K562 (cell line): ENCODE data around the gene CAPN8. TPM values are rescaled to one million over a fixed set of nuclear protein-coding genes. Genes with fewer than 3 reads are reported as not detected.

ENCODE experiments used
- ATAC-seq: fragments of 200-7000 bp; cut with Tn5 transposase; 3 replicates; pipeline ENCODE4 v1.9.1; 2020; ENCODE audit warnings: moderate library complexity
- BruUV-seq: library from RNA; stranded (reverse); fragments of 400-500 nt; replicated peaks from 2 replicates; lab custom pipeline; 2021; lab: Mats Ljungman, UMichigan
- CTCF ChIA-PET: fragments of 300-600 bp; formaldehyde crosslinking; extraction: SDS; loops from one replicate; lab custom pipeline; 2021; ENCODE audit warnings: low intra/inter-chr PET ratio; lab: Yijun Ruan, JAX
- POLR2A ChIA-PET: fragments of 300-600, 350-650 bp; sonication (Branson Sonifier 250); formaldehyde crosslinking; extraction: SDS; loops from one replicate; lab custom pipeline; 2021; ENCODE audit warnings: antibody characterized with exemption, inconsistent platforms; lab: Yijun Ruan, JAX
- DNase-seq, 4 experiments: peaks; one replicate each; pipeline versions ENCODE4 v3.0.0 to v3.0.0-alpha.2; 2011 to 2018; ENCODE audit warnings: low spot score in 3 of 4, mixed read lengths in 3 of 4; ENCODE audit errors: extremely low read depth in 1 of 4
- FAIRE-seq: peaks from 2 replicates; lab custom pipeline; 2011; peaks lifted over from hg19 to GRCh38; lab: Jason Lieb, UNC
- H2AFZ ChIP-seq: 2 replicates; pipeline ENCODE4 v1.6.0; 2011; ENCODE audit warnings: low read depth, low read length, control low read depth, inconsistent platforms
- H3K27ac ChIP-seq: fragments of 200-600 bp; 3 replicates; pipeline ENCODE4 v1.8.0; 2011; ENCODE audit warnings: low read depth, mild to moderate bottlenecking, control low read depth, inconsistent platforms, low read length, moderate library complexity, mixed read lengths; ENCODE audit errors: extremely low read depth
- H3K27me3 ChIP-seq, 2 experiments: fragments of 300-600 bp in 1 of 2; 2 replicates in 1 of 2; 3 replicates in 1 of 2; pipeline versions ENCODE4 v1.6.0 to v1.8.0; 2011; ENCODE audit warnings: inconsistent platforms in 2 of 2, low read length in 2 of 2, mild to moderate bottlenecking in 1 of 2, mixed read lengths in 1 of 2, moderate library complexity in 1 of 2; ENCODE audit not compliant: control insufficient read depth in 2 of 2, insufficient read depth in 2 of 2
- H3K36me3 ChIP-seq: fragments of 300-600 bp; 3 replicates; pipeline ENCODE4 v1.8.0; 2011; ENCODE audit warnings: mild to moderate bottlenecking, low read length, inconsistent platforms; ENCODE audit not compliant: control insufficient read depth, insufficient read depth
- H3K4me1 ChIP-seq, 2 experiments: fragments of 200-600 bp in 1 of 2; replicated peaks in 1 of 2; 2 replicates in 1 of 2; 3 replicates in 1 of 2; pipeline versions ENCODE4 v1.5.1 to v1.8.0; 2011; ENCODE audit warnings: inconsistent platforms in 2 of 2, low read length in 2 of 2, mild to moderate bottlenecking in 1 of 2, mixed read lengths in 1 of 2, moderate library complexity in 1 of 2; ENCODE audit not compliant: control insufficient read depth in 2 of 2, insufficient read depth in 2 of 2
- H3K4me2 ChIP-seq: 2 replicates; pipeline ENCODE4 v1.6.1; 2011; ENCODE audit warnings: low read length, control low read depth, inconsistent platforms, mixed read lengths; ENCODE audit not compliant: insufficient read depth
- H3K4me3 ChIP-seq: fragments of 200-600 bp; sonication (generic), shearing (Covaris generic); 2 replicates; pipeline ENCODE4 v1.5.1; 2016; ENCODE audit warnings: control low read depth, inconsistent platforms
- H3K79me2 ChIP-seq: fragments of 200-600 bp; 3 replicates; pipeline ENCODE4 v1.8.0; 2011; ENCODE audit warnings: low read length, inconsistent platforms; ENCODE audit not compliant: control insufficient read depth, insufficient read depth
- H3K9ac ChIP-seq, 2 experiments: 2 replicates each; pipeline versions ENCODE4 v1.6.0 to v1.6.1; 2011; ENCODE audit warnings: low read depth in 2 of 2, low read length in 2 of 2, control low read depth in 1 of 2, inconsistent platforms in 1 of 2, mild to moderate bottlenecking in 1 of 2, mixed read lengths in 1 of 2; ENCODE audit not compliant: insufficient read depth in 1 of 2
- H3K9me1 ChIP-seq: one replicate; pipeline ENCODE4 v1.6.0; 2011; ENCODE audit warnings: inconsistent platforms, mild to moderate bottlenecking, low read length, moderate library complexity; ENCODE audit not compliant: control insufficient read depth, insufficient read depth
- H3K9me3 ChIP-seq: replicated peaks from 2 replicates; pipeline ENCODE4 v1.5.1; 2011; ENCODE audit warnings: low read depth, low read length, inconsistent platforms; ENCODE audit not compliant: control insufficient read depth, insufficient read depth
- H4K20me1 ChIP-seq: replicated peaks from 2 replicates; pipeline ENCODE4 v1.6.1; 2011; ENCODE audit warnings: low read length, inconsistent platforms, mixed read lengths; ENCODE audit not compliant: control insufficient read depth, insufficient read depth
- CBX2 ChIP-seq: fragments of 200-600 bp; sonication (generic); IDR thresholded peaks from one replicate; pipeline ENCODE4 v1.6.1; 2012; ENCODE audit warnings: mild to moderate bottlenecking, low read length, inconsistent platforms; ENCODE audit not compliant: insufficient read depth, poor library complexity, severe bottlenecking
- GABPB1 ChIP-seq: sonication (generic); formaldehyde crosslinking; IDR thresholded peaks from 2 replicates; pipeline ENCODE4 v1.8.0; 2022; ENCODE audit warnings: mild to moderate bottlenecking, missing genetic modification reagents
- GATAD2A ChIP-seq: fragments of 450-650 bp; IDR thresholded peaks from 2 replicates; pipeline ENCODE4 v1.6.1; 2017
- HES1 ChIP-seq: fragments of 450-650 bp; IDR thresholded peaks from 2 replicates; pipeline ENCODE4 v1.6.1; 2016; ENCODE audit warnings: low read depth, mild to moderate bottlenecking, moderate library complexity
- MECOM ChIP-seq: fragments of 250-450 bp; sonication (Bioruptor Pico); IDR thresholded peaks from 2 replicates; pipeline ENCODE4 v1.8.0; 2022; ENCODE audit warnings: inconsistent platforms
- MIER1 ChIP-seq: fragments of 450-650 bp; IDR thresholded peaks from 2 replicates; pipeline ENCODE4 v1.6.1; 2016; ENCODE audit warnings: antibody characterized with exemption, mild to moderate bottlenecking, low read depth
- NEUROD1 ChIP-seq: fragments of 150-350 bp; IDR thresholded peaks from 2 replicates; pipeline ENCODE4 v1.6.1; 2014; ENCODE audit warnings: borderline replicate concordance, low read length, low read depth; ENCODE audit not compliant: partially characterized antibody
- NR3C1 ChIP-seq: sonication (generic); formaldehyde crosslinking; IDR thresholded peaks from 2 replicates; pipeline ENCODE4 v1.8.1; 2022; ENCODE audit warnings: missing genetic modification reagents
- POU5F1 ChIP-seq: fragments of 150-350 bp; IDR thresholded peaks from 2 replicates; pipeline ENCODE4 v1.6.1; 2014; ENCODE audit warnings: borderline replicate concordance, low read length, low read depth, mild to moderate bottlenecking; ENCODE audit not compliant: partially characterized antibody
- SNIP1 ChIP-seq: fragments of 450-650 bp; IDR thresholded peaks from 2 replicates; pipeline ENCODE4 v1.7.1; 2017; ENCODE audit warnings: low read depth, mild to moderate bottlenecking
- SUPT5H ChIP-seq: fragments of 450-650 bp; IDR thresholded peaks from 2 replicates; pipeline ENCODE4 v1.6.1; 2016
- TCF7 ChIP-seq: sonication (generic); IDR thresholded peaks from 2 replicates; pipeline ENCODE4 v1.6.1; 2016; ENCODE audit warnings: antibody characterized with exemption, borderline replicate concordance
- TEAD4 ChIP-seq, 2 experiments: sonication (generic) in 1 of 2; formaldehyde crosslinking in 1 of 2; IDR thresholded peaks; 2 replicates each; pipeline versions ENCODE4 v1.6.1 to v1.8.0; 2012 to 2022; ENCODE audit warnings: borderline replicate concordance in 1 of 2, inconsistent platforms in 1 of 2, low read length in 1 of 2, mild to moderate bottlenecking in 1 of 2, missing genetic modification reagents in 1 of 2
- ZBED1 ChIP-seq: IDR thresholded peaks from 2 replicates; pipeline ENCODE4 v1.6.1; 2014
- ZBTB1 ChIP-seq: sonication (generic); formaldehyde crosslinking; IDR thresholded peaks from 2 replicates; pipeline ENCODE4 v1.8.1; 2023; ENCODE audit warnings: missing genetic modification reagents, low read depth, mild to moderate bottlenecking, borderline replicate concordance
- ZNF174 ChIP-seq: fragments of 250-450 bp; sonication (Bioruptor Pico); IDR thresholded peaks from 2 replicates; pipeline ENCODE4 v1.4.0; 2020; ENCODE audit warnings: mild to moderate bottlenecking
- ZNF232 ChIP-seq: sonication (generic); formaldehyde crosslinking; IDR thresholded peaks from 2 replicates; pipeline ENCODE4 v1.8.0; 2022; ENCODE audit warnings: mild to moderate bottlenecking, missing genetic modification reagents
- ZNF644 ChIP-seq: fragments of 200-800 bp; sonication (Bioruptor generic); IDR thresholded peaks from 2 replicates; pipeline ENCODE4 v1.6.1; 2016; ENCODE audit warnings: low read depth, missing genetic modification characterization, missing compliant biosample characterization
- ZNF780A ChIP-seq: fragments of 250-450 bp; sonication (Bioruptor Pico); IDR thresholded peaks from 2 replicates; pipeline ENCODE4 v1.5.0; 2021; ENCODE audit warnings: mild to moderate bottlenecking
- WGBS: fragments of 100-300 bp; shearing (Covaris generic); methylation state at CpG from one replicate; pipeline ENCODE4 v1.1.6; 2016; ENCODE audit warnings: low coverage, mixed read lengths; ENCODE audit not compliant: insufficient coverage; ENCODE audit errors: missing lambda C conversion rate; 5-methylcytosine and 5-hydroxymethylcytosine counted together
- in situ Hi-C: fragments of 300-500 bp; cut with MboI; formaldehyde crosslinking; loops from 4 replicates; pipeline ENCODE4 v1.15.0; 2018; ENCODE audit warnings: inconsistent platforms, mixed read lengths
- intact Hi-C: fragments of 100-400 bp; cut with micrococcal nuclease; formaldehyde crosslinking; loops from 2 replicates; pipeline ENCODE4 v1.14.2; 2022
- polyA plus RNA-seq, 8 experiments: library from polyadenylated mRNA; depleted of rRNA in 4 of 8; stranded (reverse) in 5 of 8; unstranded in 3 of 8; fragments of >200 nt; fragmentation: Nextera tagmentation in 2 of 8; fragmentation: Illumina TruSeq in 1 of 8; extraction: Ambion mirVana in 2 of 8; extraction: Trizol in 1 of 8; gene quantifications; 2 replicates each; pipeline versions ENCODE4 v1.2.1 to v1.2.3, GENCODE V29; 2011 to 2014; ENCODE audit warnings: inconsistent platforms in 1 of 8, missing spikeins in 1 of 8
- total RNA-seq, 7 experiments: library from RNA; depleted of rRNA in 6 of 7; stranded (reverse); fragments of >200 nt in 6 of 7; fragmentation: Illumina TruSeq in 2 of 7; extraction: Trizol in 2 of 7; gene quantifications; 2 replicates each; pipeline versions ENCODE4 v1.2.1 to v1.2.3, GENCODE V29; 2011 to 2021; ENCODE audit warnings: low replicate concordance in 1 of 7

Gene CAPN8
- total and polyA plus RNA-seq, 9 of the 15 experiments (the other 6 are each of a cell fraction or from before 2014, with no cell fraction given), result 0.06 TPM; not detected in 8

- Histone ChIP-seq H2AFZ (no peak overlapping the region), H3K9me3 (no peaks in the 10 kb centered on the region), H3K4me1 (no peaks in the 10 kb centered on the region; a peak in 1 of 5 replicates), H3K36me3 (no peaks in the 10 kb centered on the region), H3K79me2 (no peaks in the 10 kb centered on the region), H4K20me1 (no peaks in the 10 kb centered on the region), H3K4me3 (no peak overlapping the region), H3K9me1 (no peaks in the 10 kb centered on the region), H3K27me3 (peaks cover 39 to 57% of the 10 kb centered on the region in 2 experiments; a peak in 4 of 5 replicates), H3K4me2 (no peak overlapping the region), H3K27ac (no peak overlapping the region), H3K9ac (no peak overlapping the region)
- POLR2A ChIA-PET, result interaction anchor here (0.8 kb wide), 1 partner anchor 21 kb away, joined by 3 read pairs; no protein-coding TSS in a partner anchor
- CTCF ChIA-PET, result no interaction called here
- TF ChIP-seq POU5F1 (no peak), ZBTB1 (CRISPR knock-in tag) (no peak), SUPT5H (no peak), TCF7 (no peak), GATAD2A (no peak), SNIP1 (no peak), GABPB1 (CRISPR knock-in tag) (no peak), HES1 (no peak), ZNF780A (CRISPR knock-in tag) (no peak), MECOM (CRISPR knock-in tag) (no peak), ZBED1 (no peak), ZNF644 (tag) (no peak), MIER1 (no peak), NEUROD1 (no peak), TEAD4 (IDR thresholded peaks at IDR 0.05; ENCODE audit: low read length) (no peak), TEAD4 (CRISPR knock-in tag; IDR thresholded peaks at IDR 0.05; ENCODE audit: borderline replicate concordance) (no peak), CBX2 (no peak), ZNF174 (CRISPR knock-in tag) (no peak), NR3C1 (CRISPR knock-in tag) (no peak), ZNF232 (CRISPR knock-in tag) (no peak)
- ATAC-seq, result no peak
- WGBS, result 10% methylated on average over 10 of the region's 10 CpGs
- in situ Hi-C loops (no loop called here), intact Hi-C loops (no loop called here)
- no TSS peak for BruUV-seq
- no peak for FAIRE-seq
- no peak for DNase-seq
Measured at GRCh38 chr1:223621312-223621734, 44.2 kb downstream of the CAPN8 start.
